OCI-LY7 (cell line): Measurements from ENCODE around the gene CABCOCO1. TPM values are rescaled to one million over a fixed set of nuclear protein-coding genes. Genes with fewer than 3 reads are reported as not detected.
A peak's percentile ranks its signal among the peaks of the same experiment; 100 is the strongest.

Experiments
- BruUV-seq: library from RNA; stranded (reverse); fragments of 400-500 nt; replicated peaks from 2 replicates; lab custom pipeline; 2021; lab: Mats Ljungman, UMichigan
- CTCF ChIA-PET: fragments of 300-600 bp; sonication (Branson Sonifier 250); formaldehyde crosslinking; loops from one replicate; lab custom pipeline; 2022; ENCODE audit warnings: antibody characterized with exemption; ENCODE audit not compliant: unreplicated experiment; lab: Charles Lee
- POLR2A ChIA-PET: fragments of 300-600 bp; sonication (Branson Sonifier 250); formaldehyde crosslinking; loops from one replicate; lab custom pipeline; 2022; ENCODE audit warnings: antibody characterized with exemption; lab: Charles Lee
- DNase-seq: peaks from one replicate; pipeline ENCODE4 v3.0.0-alpha.2; 2015; ENCODE audit warnings: low spot score
- H2AFZ ChIP-seq: fragments of 200-600 bp; sonication (generic), shearing (Covaris generic); 2 replicates; pipeline ENCODE4 v1.6.1; 2014; ENCODE audit warnings: mild to moderate bottlenecking, antibody characterized with exemption, low read length, moderate library complexity
- H3K27ac ChIP-seq: fragments of 200-600 bp; sonication (generic); 2 replicates; pipeline ENCODE4 v1.5.1; 2014; ENCODE audit warnings: mixed run types, low read depth, mild to moderate bottlenecking, moderate library complexity, low read length, inconsistent platforms; ENCODE audit not compliant: poor library complexity, severe bottlenecking
- H3K36me3 ChIP-seq: fragments of 200-600 bp; sonication (generic); 2 replicates; pipeline ENCODE4 v1.6.1; 2014; ENCODE audit warnings: mild to moderate bottlenecking, antibody characterized with exemption, low read length, moderate library complexity, mixed read lengths; ENCODE audit not compliant: insufficient read depth
- H3K4me1 ChIP-seq: fragments of 200-600 bp; sonication (generic); 2 replicates; pipeline ENCODE4 v1.5.1; 2014; ENCODE audit warnings: mild to moderate bottlenecking, low read length; ENCODE audit not compliant: insufficient read depth, poor library complexity, severe bottlenecking
- H3K4me2 ChIP-seq: fragments of 200-600 bp; sonication (generic); 2 replicates; pipeline ENCODE4 v1.6.1; 2014; ENCODE audit warnings: mild to moderate bottlenecking, low read length
- H3K4me3 ChIP-seq: fragments of 200-600 bp; sonication (generic); 2 replicates; pipeline ENCODE4 v1.5.1; 2014; ENCODE audit warnings: mild to moderate bottlenecking, low read depth, low read length; ENCODE audit not compliant: poor library complexity, severe bottlenecking
- H3K79me2 ChIP-seq: fragments of 200-600 bp; sonication (generic); 2 replicates; pipeline ENCODE4 v1.6.1; 2016; ENCODE audit warnings: low read depth, mild to moderate bottlenecking, low read length, moderate library complexity, mixed read lengths; ENCODE audit not compliant: insufficient read depth
- H3K9me2 ChIP-seq: fragments of 200-600 bp; sonication (generic); 2 replicates; pipeline ENCODE4 v1.6.1; 2016; ENCODE audit warnings: mild to moderate bottlenecking, low read length, mixed read lengths; ENCODE audit not compliant: insufficient read depth
- H3K9me3 ChIP-seq: fragments of 200-600 bp; sonication (generic); 2 replicates; pipeline ENCODE4 v1.6.1; 2014; ENCODE audit warnings: mild to moderate bottlenecking, mixed run types, low read length, mixed read lengths
- H4K20me1 ChIP-seq: fragments of 200-600 bp; sonication (generic); 2 replicates; pipeline ENCODE4 v1.6.1; 2014; ENCODE audit warnings: mild to moderate bottlenecking, antibody characterized with exemption, low read length, moderate library complexity, mixed read lengths; ENCODE audit not compliant: insufficient read depth
- EZH2phosphoT487 ChIP-seq: fragments of 200-600 bp; sonication (generic); IDR thresholded peaks from 2 replicates; pipeline ENCODE4 v1.6.1; 2018; ENCODE audit warnings: low read depth, borderline replicate concordance, mild to moderate bottlenecking, mixed run types, antibody characterized with exemption, low read length, moderate library complexity, mixed read lengths
- intact Hi-C: fragments of 100-400 bp; cut with micrococcal nuclease; formaldehyde crosslinking; loops from one replicate; pipeline ENCODE4 v1.10.0; 2022; ENCODE audit not compliant: unreplicated experiment
- total RNA-seq, 2 experiments: library from RNA; depleted of rRNA in 1 of 2; stranded (reverse); fragments of >200 nt in 1 of 2; shearing (Covaris generic) in 1 of 2; gene quantifications; 2 replicates each; pipeline ENCODE4 v1.2.3, GENCODE V29; 2014 to 2022
- TF ChIP-seq, protein P1 (sequence below): fragments of 200-600 bp; sonication (generic); conservative IDR thresholded peaks from 2 replicates; pipeline ENCODE4 v1.5.1; 2014; ENCODE audit warnings: mild to moderate bottlenecking, antibody characterized with exemption, low read length, moderate library complexity, mixed read lengths

CABCOCO1 gene
- total RNA-seq, 2 experiments from 2014 or later, result not detected

DNA sequence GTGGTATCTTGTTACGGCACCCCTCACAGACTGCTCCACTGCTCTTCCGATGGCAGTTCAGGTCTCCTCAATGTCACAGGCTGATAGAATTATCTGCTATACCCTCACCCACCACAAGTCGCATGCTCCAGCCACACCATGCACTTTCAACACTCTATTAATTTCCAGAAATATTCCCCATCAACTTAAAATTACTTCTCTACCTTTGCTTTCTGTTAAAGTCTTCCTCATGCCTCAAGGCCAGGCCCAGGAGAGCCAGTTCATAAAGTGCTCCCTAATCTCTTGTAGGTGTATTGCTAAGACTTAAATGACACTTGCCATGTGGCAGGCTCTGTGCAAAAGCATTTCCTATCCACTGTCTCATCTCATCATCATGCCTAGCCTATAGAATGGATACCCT, 132.8 kb downstream of the CABCOCO1 start:
- intact Hi-C loops, result no loop called here
- Histone ChIP-seq H3K27ac (no peak overlapping the region), H3K36me3 (no peaks in the 10 kb centered on the region), H3K79me2 (no peaks in the 10 kb centered on the region), H3K4me1 (no peaks in the 10 kb centered on the region), H3K9me3 (no peaks in the 10 kb centered on the region), H3K4me3 (no peak overlapping the region), H3K9me2 (no peaks in the 10 kb centered on the region), H3K4me2 (no peak overlapping the region), H2AFZ (no peak overlapping the region), H4K20me1 (no peaks in the 10 kb centered on the region)
- ChIA-PET CTCF (no interaction called here), POLR2A (no interaction called here)
- DNase-seq, result no peak
- BruUV-seq, result no TSS peak
- TF ChIP-seq EZH2phosphoT487, result no peak
- TF ChIP-seq, protein P1, sequence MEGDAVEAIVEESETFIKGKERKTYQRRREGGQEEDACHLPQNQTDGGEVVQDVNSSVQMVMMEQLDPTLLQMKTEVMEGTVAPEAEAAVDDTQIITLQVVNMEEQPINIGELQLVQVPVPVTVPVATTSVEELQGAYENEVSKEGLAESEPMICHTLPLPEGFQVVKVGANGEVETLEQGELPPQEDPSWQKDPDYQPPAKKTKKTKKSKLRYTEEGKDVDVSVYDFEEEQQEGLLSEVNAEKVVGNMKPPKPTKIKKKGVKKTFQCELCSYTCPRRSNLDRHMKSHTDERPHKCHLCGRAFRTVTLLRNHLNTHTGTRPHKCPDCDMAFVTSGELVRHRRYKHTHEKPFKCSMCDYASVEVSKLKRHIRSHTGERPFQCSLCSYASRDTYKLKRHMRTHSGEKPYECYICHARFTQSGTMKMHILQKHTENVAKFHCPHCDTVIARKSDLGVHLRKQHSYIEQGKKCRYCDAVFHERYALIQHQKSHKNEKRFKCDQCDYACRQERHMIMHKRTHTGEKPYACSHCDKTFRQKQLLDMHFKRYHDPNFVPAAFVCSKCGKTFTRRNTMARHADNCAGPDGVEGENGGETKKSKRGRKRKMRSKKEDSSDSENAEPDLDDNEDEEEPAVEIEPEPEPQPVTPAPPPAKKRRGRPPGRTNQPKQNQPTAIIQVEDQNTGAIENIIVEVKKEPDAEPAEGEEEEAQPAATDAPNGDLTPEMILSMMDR, result peak; percentile 56

DNA sequence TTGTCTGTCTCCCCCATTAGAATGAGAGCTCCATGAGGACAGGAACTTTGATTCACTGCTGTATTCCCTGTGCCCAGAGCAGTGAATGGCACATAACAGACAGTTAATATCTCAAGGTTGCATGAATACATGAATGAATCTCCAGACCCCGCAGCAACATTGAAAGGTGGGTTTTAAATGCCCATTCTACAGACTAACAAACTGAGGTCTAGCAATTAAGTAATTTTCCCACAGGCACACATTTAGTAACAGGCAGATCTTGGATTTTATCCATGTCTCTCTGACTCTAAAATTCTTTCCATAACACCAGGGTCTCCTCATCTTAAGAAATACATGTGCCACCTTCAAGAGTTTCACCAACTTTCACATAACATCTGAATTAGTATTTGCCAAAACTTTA, 134.1 kb downstream of the CABCOCO1 start:
- no peaks in the 10 kb centered on the region for H4K20me1 ChIP-seq
- no peak overlapping the region for H3K27ac ChIP-seq
- H2AFZ ChIP-seq, result no peak overlapping the region
- ChIA-PET CTCF (no interaction called here), POLR2A (no interaction called here)
- H3K4me1 ChIP-seq, result no peaks in the 10 kb centered on the region
- H3K9me2 ChIP-seq, result no peaks in the 10 kb centered on the region
- TF ChIP-seq EZH2phosphoT487, result no peak
- TF ChIP-seq, protein P1, result no peak
- H3K4me3 ChIP-seq, result no peak overlapping the region
- DNase-seq, result no peak
- intact Hi-C loops, result no loop called here
- H3K9me3 ChIP-seq, result no peaks in the 10 kb centered on the region
- no TSS peak for BruUV-seq
- no peaks in the 10 kb centered on the region for H3K36me3 ChIP-seq
- no peak overlapping the region for H3K4me2 ChIP-seq
- H3K79me2 ChIP-seq, result no peaks in the 10 kb centered on the region

GRCh38 chr10:61797304-61798153, 134.8 kb downstream of the CABCOCO1 start:
- Histone ChIP-seq H3K4me3 (no peak overlapping the region), H3K36me3 (no peaks in the 10 kb centered on the region), H3K27ac (no peak overlapping the region), H3K4me2 (no peak overlapping the region), H3K4me1 (no peaks in the 10 kb centered on the region), H4K20me1 (no peaks in the 10 kb centered on the region), H3K9me2 (no peaks in the 10 kb centered on the region), H2AFZ (no peak overlapping the region), H3K79me2 (no peaks in the 10 kb centered on the region), H3K9me3 (no peaks in the 10 kb centered on the region)
- TF ChIP-seq, protein P1, result no peak
- no peak for TF ChIP-seq EZH2phosphoT487
- DNase-seq, result no peak
- BruUV-seq, result no TSS peak
- intact Hi-C loops, result no loop called here
- ChIA-PET POLR2A (interaction anchor here (1.6 kb wide), 1 partner anchor 19 kb away, joined by 3 read pairs; no protein-coding TSS in a partner anchor), CTCF (no interaction called here)
